ENCODE data around the gene UBA6. TPM values are rescaled to one million over a fixed set of nuclear protein-coding genes. Genes with fewer than 3 reads are reported as not detected.
"Not testable (repeated sequence)": the region's sequence is repeated elsewhere in the genome, so short reads cannot be mapped to it uniquely, and the experiment has no call there.

The UBA6 gene
- total RNA-seq (2014; rRNA removed; shearing (Covaris generic)) = 28.9 and 29.6 TPM in 2 replicates

GRCh38 chr4:67700738-67701516 is at the start of gene UBA6:
Gene UBA6, minus strand, starts transcription at chr4:67701155. Its CDS starts 36 bp downstream, at chr4:67701119.
- DNase-seq (ENCODE audit: low spot score) = peak; percentile 98

DNA sequence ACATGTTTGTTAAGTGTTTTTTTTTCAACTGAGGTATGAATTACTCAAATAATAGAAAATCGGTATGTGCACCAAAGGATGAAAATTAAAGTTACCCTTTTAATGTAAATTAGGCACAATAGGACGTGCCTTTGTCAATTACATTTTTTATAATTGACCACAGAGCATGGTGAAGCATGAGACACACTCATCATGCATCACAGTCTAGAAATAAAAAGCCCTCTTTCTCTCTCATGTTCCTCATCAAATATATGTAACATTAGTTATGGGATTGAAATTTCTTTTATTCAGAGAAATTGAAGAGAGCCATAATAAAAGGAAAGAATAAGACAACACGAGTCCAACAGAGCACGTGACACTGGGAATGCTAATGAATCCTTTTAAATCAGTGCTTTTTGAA is 49.7 kb upstream of the UBA6 start:
- DNase-seq (ENCODE audit: low spot score) = no peak

DNA sequence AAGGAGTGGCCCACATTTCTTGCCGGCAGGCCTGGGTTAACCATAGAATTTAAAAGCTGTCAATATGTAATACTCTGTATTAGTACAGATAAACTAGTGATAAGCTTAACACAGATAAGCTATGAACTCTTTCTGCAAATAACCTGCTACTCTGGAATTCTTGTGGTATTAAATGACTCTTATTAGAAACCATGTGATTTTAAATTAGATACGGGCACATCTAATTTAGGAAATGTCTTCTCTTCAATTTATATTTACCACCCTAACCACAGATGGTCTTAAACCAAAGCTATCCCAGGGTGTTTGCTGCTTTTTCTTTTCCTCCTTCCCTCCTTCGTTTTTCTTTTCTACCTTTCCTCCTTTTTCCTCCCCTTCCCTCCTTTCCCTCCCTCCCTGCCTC is 48.3 kb upstream of the UBA6 start:
- no peak for DNase-seq (ENCODE audit: low spot score)

DNA sequence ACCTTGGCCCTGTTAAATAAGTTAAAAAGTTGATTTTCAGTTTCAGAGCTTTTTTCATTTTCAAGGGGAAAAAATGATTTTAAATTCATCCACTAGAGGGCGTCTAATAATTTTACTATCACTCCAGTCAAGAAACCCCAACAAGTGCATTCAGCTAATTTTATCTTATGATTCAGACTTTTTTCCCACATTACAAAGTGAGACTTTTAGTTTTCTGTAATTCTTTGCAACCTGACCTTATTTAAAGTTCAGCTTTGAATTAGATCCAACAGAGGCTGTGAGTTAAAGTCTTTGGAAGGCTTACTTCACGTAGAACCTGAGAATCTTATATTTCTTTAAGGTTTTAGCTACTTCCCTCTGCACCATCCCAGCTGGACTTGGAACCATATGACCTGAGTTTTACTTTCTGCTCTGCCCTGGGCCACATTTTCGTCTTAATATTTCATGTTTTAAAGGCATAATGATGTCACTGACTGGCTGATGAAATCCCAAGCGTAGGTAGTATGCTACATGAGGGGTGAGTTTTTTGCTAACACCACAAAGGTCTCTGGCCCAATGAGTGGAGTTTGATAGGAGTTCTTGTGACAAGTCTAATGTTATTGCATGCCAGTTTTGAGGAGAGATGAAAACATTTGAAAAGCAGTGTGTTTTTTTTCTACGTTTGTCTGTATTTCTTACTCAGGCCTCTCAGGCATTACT is 46.0 kb upstream of the UBA6 start:
- peak; percentile 43 for DNase-seq (ENCODE audit: low spot score)

DNA sequence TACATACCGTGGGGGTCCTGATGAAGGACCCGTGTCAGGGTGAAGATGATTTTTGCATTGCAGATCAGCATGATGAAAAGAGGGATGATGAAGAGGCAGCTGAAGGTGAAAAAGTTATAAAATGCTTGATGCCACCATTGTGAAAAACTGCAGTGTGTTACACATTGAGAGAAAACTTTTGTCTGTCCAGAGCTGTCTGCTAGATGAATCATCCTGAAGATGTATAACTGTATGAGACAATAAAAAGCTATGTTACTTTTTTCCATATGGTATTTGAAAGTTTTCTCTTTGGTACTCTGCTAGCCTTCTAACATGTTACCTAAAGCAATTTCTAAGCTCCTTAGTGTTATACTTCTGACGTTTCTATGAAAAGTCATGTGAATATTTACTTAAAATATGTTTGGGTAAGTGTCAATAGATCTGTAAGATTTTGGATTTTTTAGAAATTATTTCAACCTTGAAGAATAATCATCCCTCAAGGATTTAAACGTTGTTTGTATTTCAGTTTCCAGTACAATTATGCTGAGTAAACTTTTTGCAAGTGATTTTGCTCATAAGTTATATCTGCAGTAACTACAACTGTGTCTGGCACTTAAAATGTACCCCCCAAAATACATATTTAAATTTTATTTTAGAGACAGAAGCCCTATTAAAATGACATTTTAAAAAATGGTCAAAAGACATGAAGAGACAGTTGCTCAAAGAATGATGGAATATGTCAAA is 43.8 kb upstream of the UBA6 start:
- DNase-seq (ENCODE audit: low spot score) = no peak

DNA sequence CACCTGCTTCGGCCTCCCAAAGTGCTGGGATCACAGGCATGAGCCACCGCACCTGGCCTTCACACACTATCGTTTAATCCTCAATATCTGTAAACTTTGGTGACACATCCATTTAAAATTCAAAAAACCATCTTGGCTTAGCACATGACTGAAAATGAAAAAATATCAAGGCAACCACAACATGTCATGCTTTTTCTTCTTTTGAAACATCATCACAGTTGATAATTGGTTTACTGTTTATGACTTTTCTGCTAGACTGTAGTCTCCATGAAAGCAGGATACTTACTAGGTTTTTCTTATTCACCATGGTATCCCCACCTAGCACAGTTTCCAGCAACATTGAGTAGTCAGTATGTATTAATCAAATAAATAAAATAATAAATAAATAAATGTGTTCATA is 42.2 kb upstream of the UBA6 start:
- DNase-seq (ENCODE audit: low spot score) = no peak

DNA sequence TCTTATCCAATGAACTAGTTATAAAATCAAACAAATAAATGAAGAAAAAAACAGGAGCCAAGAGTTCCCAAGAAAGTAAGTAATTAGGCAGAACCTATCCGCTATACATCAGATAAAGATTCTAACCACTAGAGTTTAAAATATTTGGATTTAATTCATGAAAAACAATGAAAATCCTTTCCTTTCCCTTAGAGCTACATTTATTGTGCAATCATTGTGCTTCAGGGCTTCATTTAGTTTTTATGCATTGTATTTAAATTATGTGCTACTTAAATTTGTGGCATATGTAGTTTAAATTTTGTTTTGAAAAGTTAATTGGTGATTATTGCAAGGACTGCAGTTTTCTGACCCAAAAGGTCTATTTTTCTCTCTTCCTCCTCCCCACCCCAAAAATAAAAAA is 35.3 kb upstream of the UBA6 start:
- no peak for DNase-seq (ENCODE audit: low spot score)

GRCh38 chr4:67735325-67735724 is 34.4 kb upstream of the UBA6 start:
- no peak for DNase-seq (ENCODE audit: low spot score)

DNA sequence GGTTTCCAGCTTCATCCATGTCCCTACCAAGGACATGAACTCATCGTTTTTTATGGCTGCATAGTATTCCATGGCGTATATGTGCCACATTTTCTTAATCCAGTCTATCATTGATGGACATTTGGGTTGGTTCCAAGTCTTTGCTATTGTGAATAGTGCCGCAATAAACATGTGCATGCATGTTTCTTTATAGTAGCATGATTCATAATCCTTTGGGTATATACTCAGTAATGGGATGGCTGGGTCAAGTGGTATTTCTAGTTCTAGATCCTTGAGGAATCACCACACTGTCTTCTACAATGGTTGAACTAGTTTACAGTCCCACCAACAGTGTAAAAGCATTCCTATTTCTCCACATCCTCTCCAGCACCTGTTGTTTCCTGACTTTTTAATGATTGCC is 29.6 kb upstream of the UBA6 start:
- DNase-seq (ENCODE audit: low spot score) = not testable (repeated sequence)

DNA sequence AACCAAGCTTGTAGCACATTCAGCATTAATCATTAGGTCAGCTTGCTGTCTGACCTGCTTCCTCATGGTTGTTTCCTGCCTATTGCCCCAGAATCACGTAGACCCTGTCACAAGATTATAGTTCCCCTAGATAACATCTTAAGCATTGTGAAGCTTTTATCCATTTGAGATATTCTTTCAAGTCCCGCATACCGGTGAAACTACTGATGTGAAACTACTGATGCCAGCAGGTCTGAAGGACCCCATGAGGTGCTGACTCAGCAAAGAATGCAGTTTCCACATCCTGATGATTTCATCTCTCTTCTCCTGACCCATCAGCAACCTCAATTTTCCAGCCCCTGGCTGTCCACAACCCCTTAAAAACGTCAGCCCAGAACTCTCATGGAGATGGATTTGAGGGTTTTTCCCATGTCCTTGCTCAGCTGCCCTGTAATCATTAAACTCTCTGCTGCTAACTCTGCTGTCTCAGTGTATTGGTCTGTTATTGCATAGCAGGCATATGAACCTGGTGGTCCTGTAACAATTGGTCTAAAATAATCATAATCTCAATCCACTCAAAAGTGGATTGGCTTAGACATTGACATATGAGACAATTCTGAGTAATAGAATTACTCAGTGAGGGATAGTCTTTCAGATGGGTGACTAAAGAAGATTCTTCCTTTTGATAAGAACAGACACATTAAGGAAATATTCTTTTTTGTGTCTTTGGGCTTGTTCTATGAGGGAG is 26.3 kb upstream of the UBA6 start:
- no peak for DNase-seq (ENCODE audit: low spot score)

GRCh38 chr4:67725981-67726380 is 25.0 kb upstream of the UBA6 start:
- no peak for DNase-seq (ENCODE audit: low spot score)

DNA sequence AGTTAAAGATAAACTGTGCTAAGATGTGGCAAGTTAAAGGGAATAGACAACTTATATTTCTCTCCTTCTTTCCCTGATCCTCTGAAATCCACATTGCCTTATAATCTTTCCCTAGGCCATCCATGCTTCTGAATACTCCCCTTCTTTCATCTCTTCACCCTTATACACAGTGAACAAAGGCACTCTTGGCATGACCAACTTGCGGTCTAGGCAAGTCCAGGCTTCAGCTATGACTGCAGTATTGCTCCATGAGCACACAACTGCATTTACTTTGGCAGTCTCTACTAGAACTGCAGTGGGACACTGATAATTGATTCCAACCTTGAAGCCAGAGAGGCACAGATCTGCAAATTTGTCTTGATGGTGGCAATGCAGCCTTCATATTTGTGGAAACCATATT is 24.2 kb upstream of the UBA6 start:
- no peak for DNase-seq (ENCODE audit: low spot score)

DNA sequence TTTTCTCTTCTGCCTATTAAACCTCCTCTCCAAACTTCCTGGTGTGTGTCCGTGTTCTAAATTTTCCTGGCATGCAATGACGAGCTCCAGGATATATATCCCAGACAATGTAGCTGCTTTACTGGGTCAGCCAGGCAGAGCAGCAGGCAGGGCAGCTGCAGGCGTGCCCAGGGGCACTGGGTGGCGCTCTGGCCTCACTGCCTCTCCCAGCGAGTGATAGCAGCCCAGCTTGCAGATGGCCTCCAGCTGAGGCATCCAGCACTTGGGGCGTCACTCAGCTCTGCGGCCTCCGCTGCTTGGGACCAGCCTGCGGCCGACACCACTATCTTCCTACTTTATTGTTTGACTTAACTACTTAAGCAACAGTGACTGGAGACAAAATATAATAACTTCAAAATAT is 23.0 kb upstream of the UBA6 start:
- DNase-seq (ENCODE audit: low spot score) = no peak

GRCh38 chr4:67723341-67723740 is 22.4 kb upstream of the UBA6 start:
- DNase-seq (ENCODE audit: low spot score) = no peak

DNA sequence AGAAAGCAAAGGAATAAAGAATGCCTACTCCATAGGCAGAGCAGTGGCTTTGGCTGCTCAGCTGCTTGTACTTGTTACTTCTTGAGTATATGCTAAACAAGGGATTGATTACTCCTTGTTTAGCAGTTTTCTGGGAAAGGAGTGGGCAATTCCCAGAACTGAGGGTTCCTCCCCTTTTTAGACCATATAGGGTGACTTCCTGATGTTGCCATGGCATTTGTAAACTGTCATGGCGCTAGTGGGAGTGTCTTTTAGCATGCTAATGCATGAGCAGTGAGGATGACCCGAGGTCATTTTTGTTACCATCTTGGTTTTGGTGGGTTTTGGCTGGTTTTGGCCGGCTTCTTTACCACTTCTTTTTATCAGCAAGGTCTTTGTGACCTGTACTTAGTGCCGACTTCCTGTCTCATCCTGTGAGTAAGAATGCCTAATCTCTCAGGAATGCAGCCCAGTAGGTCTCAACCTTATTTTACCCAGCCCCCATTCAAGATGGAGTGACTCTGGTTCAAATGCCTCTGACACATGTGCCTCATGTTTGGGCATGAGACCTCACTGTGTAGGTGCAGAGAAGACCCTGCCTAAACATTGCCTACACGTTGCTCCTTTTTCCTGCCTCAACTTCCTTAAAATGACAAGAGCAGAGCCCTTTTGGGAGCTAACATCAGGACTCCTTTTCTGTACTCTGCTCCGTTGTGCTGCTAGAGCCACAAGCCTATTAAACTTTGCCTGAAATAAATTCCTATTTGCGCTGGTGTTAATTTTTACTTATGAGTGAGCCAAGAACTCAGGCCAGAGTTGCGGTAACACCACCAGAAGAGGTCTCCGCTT is 21.0 kb upstream of the UBA6 start:
- DNase-seq (ENCODE audit: low spot score) = peak; percentile 39

GRCh38 chr4:67721315-67721769 is 20.4 kb upstream of the UBA6 start:
- no peak for DNase-seq (ENCODE audit: low spot score)

DNA sequence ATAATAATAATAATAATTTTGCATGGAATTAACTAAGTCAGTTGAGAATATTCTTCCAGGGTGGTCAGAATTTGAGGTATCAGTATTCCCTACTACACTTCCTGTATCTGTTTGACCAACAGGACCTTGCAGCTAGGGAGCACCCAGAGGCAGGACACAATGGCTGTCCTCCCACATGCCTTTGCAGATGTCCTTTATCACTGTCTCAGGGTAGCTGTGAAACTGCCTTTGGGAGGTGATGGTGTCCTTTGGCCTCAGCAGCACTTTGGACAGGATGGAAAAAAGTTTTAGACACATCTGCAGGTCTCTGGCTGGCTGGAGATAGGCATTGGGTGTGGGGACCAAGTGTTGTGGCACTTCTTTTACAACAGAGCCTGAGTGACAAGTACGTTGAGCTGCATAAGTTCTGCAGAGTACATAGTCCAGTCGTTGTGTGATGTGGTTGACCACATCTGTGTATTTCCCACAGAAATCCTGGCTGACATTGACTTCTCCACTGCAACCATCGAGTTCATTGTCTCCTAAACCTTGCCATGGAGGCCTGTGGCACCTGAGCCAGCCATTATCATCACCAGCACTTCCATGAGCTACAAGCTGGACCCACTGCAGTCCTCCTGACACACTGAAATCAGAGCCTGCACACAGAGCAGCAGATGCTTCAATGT is 19.1 kb upstream of the UBA6 start:
- no peak for DNase-seq (ENCODE audit: low spot score)

GRCh38 chr4:67718848-67719247 is 17.9 kb upstream of the UBA6 start:
- no peak for DNase-seq (ENCODE audit: low spot score)

GRCh38 chr4:67717586-67717985 is 16.6 kb upstream of the UBA6 start:
- no peak for DNase-seq (ENCODE audit: low spot score)

DNA sequence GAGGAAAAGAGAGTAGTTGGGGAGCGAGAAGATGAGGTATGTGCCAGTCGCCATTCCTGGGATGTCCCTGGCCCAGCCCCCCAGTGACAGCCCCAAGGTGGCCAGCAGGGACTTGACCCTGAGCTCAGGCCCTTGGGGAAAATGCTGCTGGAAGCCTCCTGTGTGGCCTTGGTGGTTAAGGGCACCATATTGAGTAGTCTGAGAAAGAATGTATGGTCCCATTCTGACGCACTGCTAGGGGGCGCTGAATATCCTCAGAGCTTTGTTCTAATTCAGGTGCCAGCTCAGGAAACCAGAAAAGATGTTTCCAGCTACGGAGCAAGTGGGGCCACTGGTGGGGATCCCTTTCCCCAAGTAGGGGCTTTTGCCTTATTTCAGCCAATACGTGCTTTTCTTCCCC is 14.0 kb upstream of the UBA6 start:
- no peak for DNase-seq (ENCODE audit: low spot score)
